Endometrial microvascular endothelial cells (primary cell): ENCODE measurements around the gene SRRT. TPM values are rescaled to one million over a fixed set of nuclear protein-coding genes. Genes with fewer than 3 reads are reported as not detected.

Experiments
- in situ Hi-C: cut with HindIII; loops from 2 replicates; pipeline ENCODE4 v1.10.0; 2017; ENCODE audit warnings: low sequenced_read_pairs, low pct_unique_long_range_greater_than_20kb; ENCODE audit errors: inconsistent ontology term
- total RNA-seq: library from RNA; depleted of rRNA; stranded (reverse); fragments of >200 nt; gene quantifications from one replicate; pipeline ENCODE4 v1.2.3, GENCODE V29; 2015; ENCODE audit errors: inconsistent ontology term

The SRRT gene
- total RNA-seq, 1 donor from 2014 or later: 80.7 TPM

- in situ Hi-C loops: no loop called here
Measured at GRCh38 chr7:100890653-100891567, 16.0 kb downstream of the SRRT start.

- in situ Hi-C loops: no loop called here
Measured at GRCh38 chr7:100891568-100892247, 16.8 kb downstream of the SRRT start.

DNA sequence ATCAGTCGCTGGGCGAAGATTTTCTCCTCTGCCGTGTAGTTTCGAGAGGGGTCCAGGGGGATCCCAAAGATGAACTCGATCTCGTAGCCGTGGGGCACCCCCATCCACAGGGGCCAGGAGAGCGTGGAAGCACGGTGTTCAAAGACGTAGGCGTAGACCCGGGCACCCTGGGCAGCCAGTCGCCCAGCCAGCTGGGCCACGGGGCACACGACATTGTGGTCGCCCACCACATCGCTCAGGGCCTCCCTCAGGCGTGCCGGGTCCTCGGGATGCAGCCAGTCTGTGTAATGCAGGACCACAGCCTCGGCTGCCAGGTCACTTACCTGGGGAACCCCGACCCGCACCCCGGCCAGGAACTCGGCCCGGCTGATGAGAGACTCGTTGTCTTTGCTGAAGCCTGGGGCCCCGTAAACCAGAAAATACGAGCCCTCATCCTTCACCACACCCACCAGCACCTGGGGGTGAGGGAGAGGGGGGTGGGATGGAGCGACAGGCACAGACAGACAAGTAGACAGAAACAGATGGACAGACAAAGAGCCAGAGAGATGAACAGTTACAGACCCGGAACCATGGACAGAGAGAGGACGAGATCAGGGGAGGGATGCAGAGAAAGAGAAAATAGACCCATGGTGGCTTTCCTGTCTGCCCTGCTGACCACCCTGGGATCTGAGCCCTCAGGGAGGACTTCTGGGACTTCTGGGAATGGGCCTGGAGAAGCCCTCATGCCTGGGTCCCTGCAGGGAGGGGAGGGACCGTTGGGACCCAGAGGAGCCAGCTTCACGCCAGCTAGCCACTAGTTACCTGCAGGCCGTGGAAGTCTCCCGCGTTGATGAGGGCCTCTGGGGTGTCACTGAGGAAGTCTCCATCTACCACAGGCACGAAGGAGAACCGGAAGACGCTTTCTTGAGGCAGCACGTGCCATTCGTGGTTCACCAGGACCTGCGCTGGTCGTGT lies 17.7 kb downstream of the SRRT start:
- in situ Hi-C loops: no loop called here

- in situ Hi-C loops: no loop called here
Measured at GRCh38 chr7:100893318-100893895, 18.5 kb downstream of the SRRT start.

DNA sequence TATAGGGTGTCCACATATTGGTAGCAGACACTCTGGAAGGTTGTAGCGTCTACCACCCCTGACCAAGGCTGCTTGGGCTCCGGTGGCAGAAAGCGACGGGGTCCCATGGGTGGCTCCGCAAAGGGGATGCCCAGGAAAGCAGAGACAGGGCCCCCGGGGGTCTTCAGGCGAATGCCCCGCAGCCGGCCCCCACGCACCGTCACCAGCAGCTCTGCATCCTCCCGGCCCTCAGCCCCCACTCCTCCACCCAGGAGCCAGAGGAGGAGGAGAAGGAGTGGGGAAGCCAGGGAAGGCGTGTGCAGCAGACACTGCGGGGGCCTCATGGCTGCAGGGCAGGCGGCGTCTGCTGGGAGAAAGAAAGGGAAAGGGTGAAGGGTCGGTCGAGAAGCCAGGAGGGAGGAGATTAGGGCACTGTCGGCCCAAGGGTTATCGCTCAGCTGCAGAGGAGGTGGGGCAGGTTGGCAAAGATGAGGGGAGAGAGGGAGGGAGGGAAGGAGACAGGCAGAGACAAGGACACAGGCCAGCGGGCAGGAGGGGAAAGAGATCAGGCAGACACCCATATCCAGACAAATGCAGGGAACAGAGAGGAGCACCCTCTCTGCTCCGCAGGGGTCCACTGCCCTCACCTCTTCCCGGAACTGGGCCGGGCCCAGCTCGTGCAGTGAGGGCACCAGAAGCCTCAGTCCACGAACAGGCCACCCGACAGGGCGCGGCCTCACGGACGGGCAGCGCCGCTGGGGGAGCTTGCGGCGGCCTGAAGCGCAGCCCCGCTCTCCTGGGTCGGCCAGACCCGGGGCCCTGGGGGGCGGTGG lies 19.2 kb downstream of the SRRT start:
- in situ Hi-C loops: no loop called here

- in situ Hi-C loops: no loop called here
Measured at GRCh38 chr7:100894860-100895700, 20.2 kb downstream of the SRRT start.

GRCh38 chr7:100895701-100895955 lies 20.7 kb downstream of the SRRT start, which contains the start of gene ACHE:
Gene ACHE (minus strand): TSS chr7:100895888. CDS start chr7:100894232, 1,656 bp downstream.
- in situ Hi-C loops: no loop called here

- in situ Hi-C loops: no loop called here
Measured at GRCh38 chr7:100895956-100896731, 21.2 kb downstream of the SRRT start.

GRCh38 chr7:100896732-100897608 lies 22.1 kb downstream of the SRRT start:
- in situ Hi-C loops: no loop called here

DNA sequence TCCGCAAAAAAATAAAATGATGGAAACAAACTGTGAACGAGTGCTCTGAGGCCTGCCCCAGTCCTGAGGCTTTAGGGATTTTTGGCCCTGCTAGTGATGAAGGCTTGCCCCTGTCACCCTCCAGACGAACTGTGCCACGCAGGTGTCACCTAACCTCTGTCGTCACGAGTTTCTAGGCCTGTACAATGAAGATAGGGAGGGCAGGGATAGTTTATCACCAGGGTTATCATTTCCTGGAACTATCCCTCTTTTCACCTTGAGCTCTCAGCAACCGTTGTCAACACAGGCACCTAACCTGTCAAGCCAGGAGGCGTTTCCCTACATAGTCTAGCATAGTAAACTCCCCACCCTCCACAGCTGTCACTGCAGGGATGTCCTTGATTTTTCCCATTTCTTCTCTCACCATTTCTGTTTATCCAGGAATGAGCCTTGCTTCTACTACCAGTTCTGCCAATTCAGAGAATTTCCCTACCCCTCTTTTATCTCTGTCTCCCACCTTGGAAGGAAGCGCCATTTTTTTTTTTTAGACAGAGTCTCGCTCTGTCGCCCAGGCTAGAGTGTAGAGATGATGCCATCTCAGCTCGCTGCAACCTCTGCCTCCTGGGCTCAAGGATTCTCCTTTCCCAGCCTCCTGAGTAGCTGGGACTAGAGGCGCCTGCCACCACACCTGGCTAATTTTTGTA lies 23.0 kb downstream of the SRRT start:
- in situ Hi-C loops: no loop called here

- in situ Hi-C loops: no loop called here
Measured at GRCh38 chr7:100899432-100899831, 24.5 kb downstream of the SRRT start.

- in situ Hi-C loops: no loop called here
Measured at GRCh38 chr7:100900978-100901377, 26.1 kb downstream of the SRRT start.

- in situ Hi-C loops: no loop called here
Measured at GRCh38 chr7:100901921-100902332, 27.0 kb downstream of the SRRT start.

- in situ Hi-C loops: no loop called here
Measured at GRCh38 chr7:100902638-100903037, 27.7 kb downstream of the SRRT start.

DNA sequence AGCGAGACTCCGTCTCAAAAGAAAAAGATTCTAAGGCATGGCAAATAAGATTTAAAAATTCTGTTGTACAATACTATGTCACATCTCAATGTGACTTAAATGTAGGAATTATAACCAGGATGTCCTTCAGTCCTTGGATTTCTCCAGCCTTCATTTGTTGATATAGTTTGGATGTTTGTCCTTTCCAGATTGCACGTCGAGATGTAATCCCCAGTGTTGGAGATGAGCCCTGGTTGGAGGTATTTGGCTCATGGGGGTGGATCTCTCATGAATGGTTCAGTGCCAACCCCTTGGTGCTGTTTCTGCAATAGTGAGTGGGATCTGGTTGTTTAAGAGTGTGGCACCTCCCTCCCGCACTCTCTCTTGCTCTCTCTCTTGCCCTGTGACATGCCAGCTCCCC lies 33.6 kb downstream of the SRRT start:
- in situ Hi-C loops: no loop called here
